DMS 273 (cell line): Measurements from ENCODE around the gene SMARCC1.
A peak's percentile ranks its signal among the peaks of the same experiment; 100 is the strongest.

Source experiments
- DNase-seq: peaks from one replicate; lab custom pipeline; 2025; ENCODE audit not compliant: unreplicated experiment; lab: John Stamatoyannopoulos, UW

SMARCC1 gene

GRCh38 chr3:47705391-47705790 is 76.3 kb downstream of the SMARCC1 start:
- DNase-seq: no peak

GRCh38 chr3:47704237-47704612 is 77.5 kb downstream of the SMARCC1 start:
- no peak for DNase-seq

- DNase-seq: no peak
Observed at GRCh38 chr3:47701388-47701787, 80.3 kb downstream of the SMARCC1 start.

DNA sequence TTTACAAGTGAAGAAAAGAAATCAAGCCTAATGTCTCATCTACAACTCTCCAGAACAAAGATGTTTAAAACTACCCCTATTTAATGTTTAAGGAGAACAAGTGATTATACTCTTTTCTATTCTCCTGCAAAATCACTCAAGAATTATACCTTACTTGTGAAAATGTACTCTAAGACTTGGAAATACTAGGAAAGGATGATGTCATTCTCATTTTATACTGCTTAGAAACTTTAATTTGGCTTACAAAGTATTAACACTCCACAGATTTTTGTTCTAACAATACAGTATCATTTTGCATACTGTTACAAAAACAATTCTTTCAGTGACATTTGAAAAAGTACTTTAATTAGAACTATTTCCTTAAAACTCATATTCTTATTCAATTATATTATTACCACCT is 89.5 kb downstream of the SMARCC1 start:
- DNase-seq: no peak

DNA sequence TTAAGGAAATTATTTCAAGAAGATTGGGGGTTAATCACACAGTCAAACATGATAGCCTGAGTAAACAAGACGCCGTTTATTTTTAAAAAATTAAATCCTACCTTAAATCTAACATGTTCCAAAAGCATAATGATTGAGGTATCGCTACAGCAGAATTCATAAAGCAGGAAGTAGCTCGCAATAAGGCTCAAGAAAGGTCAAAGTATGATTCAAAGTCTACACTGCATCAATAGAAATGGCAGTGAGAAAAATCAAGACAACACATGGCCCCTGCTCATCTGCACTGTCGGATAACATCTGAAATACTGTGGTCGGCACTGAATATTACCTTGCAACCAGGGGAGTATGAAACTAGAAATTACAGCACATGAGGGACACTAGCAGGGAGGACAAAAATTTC is 93.2 kb downstream of the SMARCC1 start:
- DNase-seq: no peak

DNA sequence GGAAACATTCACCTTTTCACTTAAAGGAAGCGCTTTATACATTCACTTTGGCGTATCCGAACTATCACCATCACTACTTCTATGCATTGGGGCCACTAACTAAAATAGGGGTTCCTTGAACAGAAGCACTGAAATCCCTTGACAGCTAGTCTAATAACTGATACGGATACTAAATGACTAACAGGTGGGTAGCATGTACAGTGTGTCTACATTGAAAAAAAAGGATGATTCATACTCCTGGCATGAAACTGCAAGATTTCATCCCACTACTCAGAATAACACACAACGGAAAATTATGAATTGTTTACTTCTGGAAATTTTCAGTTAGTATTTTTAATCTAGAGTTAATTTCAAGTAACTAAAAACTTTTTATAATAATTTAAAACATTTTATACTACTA is 96.7 kb downstream of the SMARCC1 start:
- DNase-seq: no peak

- no peak for DNase-seq
Observed at GRCh38 chr3:47681016-47681415, 100.7 kb downstream of the SMARCC1 start.

- no peak for DNase-seq
Observed at GRCh38 chr3:47678446-47679338, 103.0 kb downstream of the SMARCC1 start.

DNA sequence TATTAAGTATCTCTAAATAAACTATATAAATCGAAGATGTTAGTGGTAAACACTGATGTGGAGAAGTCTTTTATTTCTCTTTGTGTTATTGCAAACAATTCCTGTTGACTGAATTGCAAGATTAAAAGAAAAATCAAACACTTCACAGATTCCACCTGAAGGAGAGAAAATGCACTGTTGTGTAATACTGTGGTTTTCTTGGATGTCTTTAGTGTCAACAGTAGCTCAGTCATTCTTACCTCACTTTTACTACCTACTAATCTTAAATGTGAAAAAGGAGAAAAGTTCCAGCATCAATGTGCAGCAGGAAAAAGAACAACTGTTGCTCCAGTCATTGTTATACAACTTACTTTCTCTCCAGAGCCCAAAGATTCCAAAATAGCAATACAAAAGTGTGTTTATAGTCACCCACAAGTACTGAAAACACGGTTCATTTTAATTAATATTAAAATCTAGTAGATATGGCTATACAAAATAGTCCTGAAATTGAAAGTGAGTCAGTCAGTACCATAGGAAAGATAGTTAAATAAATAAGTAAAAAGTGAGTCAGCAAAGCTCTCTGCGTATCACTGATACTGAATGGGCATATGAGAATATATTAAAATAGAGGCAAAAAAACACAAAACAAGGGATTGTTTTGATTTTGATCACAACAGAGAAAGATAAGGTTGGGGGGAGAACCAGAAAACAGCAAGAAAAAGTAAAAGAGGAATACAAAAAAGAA is 112.5 kb downstream of the SMARCC1 start:
- DNase-seq: no peak

DNA sequence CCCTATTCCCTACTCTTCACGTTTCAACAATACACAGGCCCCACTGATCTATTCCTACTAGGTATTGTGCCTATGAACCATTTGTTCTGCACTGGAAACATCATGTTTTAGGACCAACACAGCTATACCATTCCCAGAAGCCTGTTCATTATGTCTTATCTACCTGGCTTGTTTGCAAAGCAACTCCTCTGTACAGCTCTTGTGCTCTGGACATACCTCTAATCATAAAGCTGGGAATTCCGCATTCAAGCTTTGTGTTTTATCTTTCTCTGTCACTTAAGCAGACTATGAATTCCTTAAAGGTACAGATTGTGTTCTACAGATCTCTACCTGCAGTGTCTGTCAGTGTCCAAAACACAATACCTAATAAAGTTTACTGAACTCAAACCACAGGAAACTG is 115.6 kb downstream of the SMARCC1 start:
- DNase-seq: no peak

GRCh38 chr3:47664519-47664918 is 117.2 kb downstream of the SMARCC1 start:
- DNase-seq: peak; percentile 42

GRCh38 chr3:47663630-47664240 is 118.0 kb downstream of the SMARCC1 start:
- DNase-seq: no peak

- DNase-seq: no peak
Observed at GRCh38 chr3:47661121-47661752, 120.5 kb downstream of the SMARCC1 start.

GRCh38 chr3:47658444-47658843 is 123.2 kb downstream of the SMARCC1 start:
- DNase-seq: no peak

DNA sequence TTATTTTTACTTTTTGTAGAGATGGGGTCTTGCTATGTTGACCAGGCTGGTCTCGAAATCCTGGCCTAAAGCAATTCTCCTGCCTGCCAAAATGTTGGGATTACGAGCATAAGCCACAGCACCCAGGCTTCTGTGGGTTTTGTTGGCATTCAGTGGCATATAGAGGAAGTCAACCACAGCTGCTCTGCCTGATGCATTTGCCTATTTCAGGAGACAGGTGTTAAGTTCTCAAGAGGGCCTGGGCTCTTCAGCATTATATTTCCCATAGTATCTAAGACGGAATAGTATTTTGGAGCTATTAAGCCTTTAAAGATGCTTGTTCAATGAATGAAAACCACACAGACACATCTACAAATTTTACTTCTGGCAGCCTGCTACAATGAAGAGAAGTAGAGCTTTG is 129.6 kb downstream of the SMARCC1 start:
- no peak for DNase-seq

GRCh38 chr3:47650294-47650693 is 131.4 kb downstream of the SMARCC1 start:
- no peak for DNase-seq

- no peak for DNase-seq
Observed at GRCh38 chr3:47647550-47647949, 134.1 kb downstream of the SMARCC1 start.

GRCh38 chr3:47646362-47646761 is 135.3 kb downstream of the SMARCC1 start:
- DNase-seq: no peak

DNA sequence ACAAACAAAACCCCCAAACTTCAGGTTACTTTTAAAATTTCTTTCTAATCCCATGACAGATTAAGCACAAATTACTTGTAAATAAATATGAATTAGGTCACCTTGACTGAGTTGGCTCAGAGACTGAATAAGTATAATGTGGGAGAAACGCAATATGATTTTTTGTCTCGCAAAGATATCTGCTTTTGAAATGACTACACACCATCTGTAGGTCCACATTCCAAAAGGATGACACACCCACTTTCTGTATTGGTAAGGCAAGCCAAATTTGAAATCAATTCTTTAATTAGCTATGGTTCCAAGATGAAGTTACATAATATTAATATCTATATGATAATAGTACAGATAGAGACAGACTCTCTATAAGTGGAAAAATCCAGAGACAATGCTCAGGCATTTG is 136.1 kb downstream of the SMARCC1 start:
- no peak for DNase-seq

DNA sequence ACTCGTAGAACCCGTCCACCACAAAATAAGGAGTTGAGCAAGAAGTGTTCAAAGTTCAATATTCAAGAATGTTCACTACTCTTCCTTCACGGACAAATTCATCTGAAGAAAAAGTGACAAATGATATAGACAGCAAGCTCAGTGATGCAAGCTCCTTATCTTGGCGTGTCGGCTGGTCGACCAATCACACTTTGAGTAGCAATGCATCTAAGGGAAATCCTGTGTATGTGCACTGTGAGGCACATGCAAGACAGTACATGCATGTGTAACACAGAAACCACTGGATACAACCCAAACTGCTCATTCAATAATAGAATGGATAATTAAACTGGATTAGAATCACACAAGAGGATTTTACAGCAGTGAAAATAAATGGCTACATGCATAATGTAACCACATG is 138.6 kb downstream of the SMARCC1 start:
- no peak for DNase-seq

DNA sequence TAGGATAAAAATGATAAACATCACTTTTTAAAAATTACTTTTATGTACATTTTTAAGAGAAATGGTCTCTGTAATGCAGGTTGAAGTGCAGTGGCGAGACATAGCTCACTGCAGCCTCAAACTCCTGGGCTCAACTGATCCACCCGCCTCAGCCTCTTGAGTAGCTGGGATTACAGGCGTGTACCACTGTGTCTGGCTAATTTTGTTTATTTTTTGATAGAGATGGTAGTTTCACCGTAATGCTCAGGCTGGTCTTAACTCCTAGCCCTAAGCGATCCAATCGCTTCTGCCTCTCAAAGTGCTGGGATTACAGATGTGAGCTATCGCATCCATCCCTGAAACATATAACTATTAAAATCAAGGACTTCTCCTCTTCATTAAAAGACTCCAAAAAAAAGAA is 140.0 kb downstream of the SMARCC1 start:
- DNase-seq: no peak

DNA sequence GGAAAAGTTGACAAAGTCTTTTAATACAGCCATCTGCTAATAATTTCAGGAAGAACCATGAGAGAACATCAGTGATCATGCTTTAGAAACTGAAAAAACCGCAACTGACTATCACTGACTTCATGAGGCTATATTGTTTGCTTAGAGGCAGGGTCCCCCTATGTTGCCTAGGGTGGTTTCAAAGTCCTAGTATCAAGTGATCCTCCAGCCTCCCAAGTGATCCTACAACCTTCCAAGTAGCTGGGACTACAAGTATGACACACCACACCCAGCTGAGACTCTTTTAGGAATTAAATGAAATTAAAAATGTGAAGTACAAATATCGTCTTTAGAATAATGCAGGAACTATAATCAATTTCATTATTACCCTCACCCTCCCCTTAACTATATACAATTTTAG is 144.8 kb downstream of the SMARCC1 start:
- no peak for DNase-seq
